OCI-LY3 (cell line): Measurements from ENCODE around the gene ST6GALNAC2.

Experiments
- H2AFZ ChIP-seq: fragments of 200-600, 300-600 bp; shearing (Covaris generic); 2 replicates; pipeline ENCODE4 v1.6.0; 2014; ENCODE audit warnings: antibody characterized with exemption, low read depth, low read length
- H3K27ac ChIP-seq: fragments of 200-600, 300-600 bp; sonication (generic); 2 replicates; pipeline ENCODE4 v1.5.1; 2014; ENCODE audit warnings: mild to moderate bottlenecking, low read length, moderate library complexity, mixed read lengths
- H3K27me3 ChIP-seq: fragments of 200-600, 300-600 bp; sonication (generic); 2 replicates; pipeline ENCODE4 v1.6.1; 2014; ENCODE audit warnings: low read depth, low read length, mixed read lengths
- H3K36me3 ChIP-seq: fragments of 200-600, 300-600 bp; sonication (generic); replicated peaks from 2 replicates; pipeline ENCODE3; 2014; ENCODE audit warnings: low read depth, low read length, mixed read lengths
- H3K4me1 ChIP-seq: fragments of 300-600, 200-600 bp; sonication (generic); 2 replicates; pipeline ENCODE4 v1.6.1; 2014; ENCODE audit warnings: low read length, mixed read lengths
- H3K4me2 ChIP-seq: fragments of 200-600, 300-600 bp; sonication (generic); 2 replicates; pipeline ENCODE4 v1.6.1; 2014; ENCODE audit warnings: low read length, mixed read lengths
- H3K4me3 ChIP-seq: fragments of 300-600, 200-600 bp; sonication (generic); 2 replicates; pipeline ENCODE4 v1.5.1; 2014; ENCODE audit warnings: antibody characterized with exemption, mild to moderate bottlenecking, low read length, moderate library complexity
- H3K79me2 ChIP-seq: fragments of 300-600, 200-600 bp; shearing (Covaris generic); 2 replicates; pipeline ENCODE4 v1.6.1; 2014; ENCODE audit warnings: mild to moderate bottlenecking, low read length, mixed read lengths
- H3K9ac ChIP-seq: fragments of 300-600, 200-600 bp; shearing (Covaris generic); 2 replicates; pipeline ENCODE4 v1.6.0; 2014; ENCODE audit warnings: mild to moderate bottlenecking, low read length, moderate library complexity
- H3K9me3 ChIP-seq: fragments of 200-600, 300-600 bp; shearing (Covaris generic); 2 replicates; pipeline ENCODE4 v1.6.1; 2014; ENCODE audit warnings: low read length, mixed read lengths; ENCODE audit not compliant: insufficient read depth
- H4K20me1 ChIP-seq: fragments of 200-600, 300-600 bp; sonication (generic); 2 replicates; pipeline ENCODE4 v1.6.1; 2016; ENCODE audit warnings: low read length, mixed read lengths; ENCODE audit not compliant: insufficient read depth
- EZH2phosphoT487 ChIP-seq: fragments of 200-600 bp; shearing (Covaris generic); IDR thresholded peaks from 2 replicates; pipeline ENCODE4 v1.6.1; 2018; ENCODE audit warnings: antibody characterized with exemption, mixed run types, low read depth
- TF ChIP-seq, protein P1 (sequence below): fragments of 200-600, 300-600 bp; sonication (generic); IDR thresholded peaks from 2 replicates; pipeline ENCODE4 v1.5.1; 2014; ENCODE audit warnings: antibody characterized with exemption, low read length, low read depth

The ST6GALNAC2 gene

DNA sequence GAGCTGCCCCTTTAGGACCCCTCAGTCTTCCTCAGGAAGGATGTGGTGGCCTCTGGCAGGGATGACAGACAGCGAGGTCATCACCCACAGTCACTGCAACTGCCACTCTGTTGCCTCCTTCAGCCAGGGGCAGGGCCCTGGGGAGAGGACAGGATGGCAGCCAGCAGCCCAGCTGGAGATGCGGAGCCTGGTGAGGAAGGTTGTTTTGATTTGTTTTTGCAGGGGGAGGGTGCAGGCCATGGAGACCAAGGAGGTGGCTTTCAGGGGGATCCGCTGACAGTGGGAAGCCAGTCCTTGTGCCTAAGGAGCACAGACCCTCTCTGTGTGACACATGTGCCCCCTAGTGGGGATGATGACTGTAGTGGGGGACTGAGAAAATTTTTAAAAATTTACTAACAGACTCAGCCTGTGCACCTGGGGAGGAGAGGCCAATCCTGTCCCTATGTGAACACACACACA is 38.4 kb downstream of the ST6GALNAC2 start:
- no peak overlapping the region for H3K27ac ChIP-seq

GRCh38 chr17:76546556-76547182 is 39.0 kb downstream of the ST6GALNAC2 start:
- Histone ChIP-seq H3K27ac (no peak overlapping the region), H2AFZ (no peak overlapping the region), H3K9ac (no peak overlapping the region), H3K4me1 (no peaks in the 10 kb centered on the region), H3K4me3 (no peak overlapping the region), H3K9me3 (no peaks in the 10 kb centered on the region), H3K36me3 (no peaks in the 10 kb centered on the region), H3K27me3 (no peaks in the 10 kb centered on the region), H3K4me2 (no peak overlapping the region), H3K79me2 (no peaks in the 10 kb centered on the region), H4K20me1 (no peaks in the 10 kb centered on the region)
- TF ChIP-seq, protein P1, sequence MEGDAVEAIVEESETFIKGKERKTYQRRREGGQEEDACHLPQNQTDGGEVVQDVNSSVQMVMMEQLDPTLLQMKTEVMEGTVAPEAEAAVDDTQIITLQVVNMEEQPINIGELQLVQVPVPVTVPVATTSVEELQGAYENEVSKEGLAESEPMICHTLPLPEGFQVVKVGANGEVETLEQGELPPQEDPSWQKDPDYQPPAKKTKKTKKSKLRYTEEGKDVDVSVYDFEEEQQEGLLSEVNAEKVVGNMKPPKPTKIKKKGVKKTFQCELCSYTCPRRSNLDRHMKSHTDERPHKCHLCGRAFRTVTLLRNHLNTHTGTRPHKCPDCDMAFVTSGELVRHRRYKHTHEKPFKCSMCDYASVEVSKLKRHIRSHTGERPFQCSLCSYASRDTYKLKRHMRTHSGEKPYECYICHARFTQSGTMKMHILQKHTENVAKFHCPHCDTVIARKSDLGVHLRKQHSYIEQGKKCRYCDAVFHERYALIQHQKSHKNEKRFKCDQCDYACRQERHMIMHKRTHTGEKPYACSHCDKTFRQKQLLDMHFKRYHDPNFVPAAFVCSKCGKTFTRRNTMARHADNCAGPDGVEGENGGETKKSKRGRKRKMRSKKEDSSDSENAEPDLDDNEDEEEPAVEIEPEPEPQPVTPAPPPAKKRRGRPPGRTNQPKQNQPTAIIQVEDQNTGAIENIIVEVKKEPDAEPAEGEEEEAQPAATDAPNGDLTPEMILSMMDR, result no peak
- no peak for TF ChIP-seq EZH2phosphoT487

More for the DNA sequence above, 38.4 kb downstream of the ST6GALNAC2 start:
- Histone ChIP-seq H3K36me3 (no peaks in the 10 kb centered on the region), H2AFZ (no peak overlapping the region), H3K4me3 (no peak overlapping the region), H4K20me1 (no peaks in the 10 kb centered on the region), H3K9ac (no peak overlapping the region), H3K4me2 (no peak overlapping the region), H3K27me3 (no peaks in the 10 kb centered on the region), H3K4me1 (no peaks in the 10 kb centered on the region), H3K79me2 (no peaks in the 10 kb centered on the region), H3K9me3 (no peaks in the 10 kb centered on the region)
- TF ChIP-seq, protein P1, result peak; percentile 79
- no peak for TF ChIP-seq EZH2phosphoT487

GRCh38 chr17:76545918-76546555 is 39.6 kb downstream of the ST6GALNAC2 start:
- Histone ChIP-seq H3K36me3 (no peaks in the 10 kb centered on the region), H2AFZ (no peak overlapping the region), H3K4me2 (no peak overlapping the region), H3K4me1 (no peaks in the 10 kb centered on the region), H3K9ac (no peak overlapping the region), H3K27me3 (no peaks in the 10 kb centered on the region), H3K4me3 (no peak overlapping the region), H4K20me1 (no peaks in the 10 kb centered on the region), H3K79me2 (no peaks in the 10 kb centered on the region), H3K9me3 (no peaks in the 10 kb centered on the region), H3K27ac (no peak overlapping the region)
- TF ChIP-seq EZH2phosphoT487, result no peak
- TF ChIP-seq, protein P1, result no peak

DNA sequence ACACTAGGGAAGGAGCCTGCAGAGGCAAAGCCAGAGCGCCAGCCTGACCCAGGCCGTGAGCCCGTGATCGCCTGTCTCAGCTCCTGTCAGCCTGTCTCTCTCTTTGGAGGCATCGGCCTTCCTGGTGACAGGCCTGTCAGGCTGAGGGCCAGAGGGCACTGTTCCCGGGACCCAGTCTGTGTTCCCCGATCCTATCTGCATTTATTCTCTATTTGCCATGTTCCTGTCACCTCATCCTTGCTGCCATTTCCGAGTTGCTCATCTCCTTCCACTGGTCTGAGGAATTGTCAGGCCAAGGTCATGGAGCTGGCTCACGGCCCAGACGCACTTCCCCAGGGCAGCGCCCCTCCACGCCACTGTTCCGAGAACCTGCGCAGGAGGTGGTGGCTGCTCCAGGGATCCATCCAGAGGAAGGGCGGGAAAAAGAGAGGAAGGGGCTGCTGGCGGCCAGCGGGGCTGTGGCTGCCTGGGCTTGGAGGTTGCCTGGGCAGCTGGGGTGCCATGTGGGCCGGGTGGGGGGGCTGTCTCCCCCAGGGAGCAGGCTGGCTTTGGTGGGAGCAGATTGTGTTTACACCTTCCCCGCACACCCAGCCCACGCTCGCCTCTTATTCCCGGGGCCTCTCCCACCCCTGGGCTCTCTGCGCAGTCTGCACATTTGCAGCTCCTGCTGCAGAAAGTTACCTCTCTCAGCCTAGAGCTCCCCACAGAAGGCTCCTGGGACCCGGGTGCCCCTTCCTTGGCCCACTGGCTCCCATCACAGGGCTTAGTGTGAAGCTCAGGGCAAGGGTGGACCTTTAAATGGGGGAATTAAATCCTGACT is 40.9 kb downstream of the ST6GALNAC2 start:
- Histone ChIP-seq H3K36me3 (no peaks in the 10 kb centered on the region), H3K27me3 (no peaks in the 10 kb centered on the region), H3K9me3 (no peaks in the 10 kb centered on the region), H3K4me2 (no peak overlapping the region), H3K4me1 (no peaks in the 10 kb centered on the region), H4K20me1 (no peaks in the 10 kb centered on the region), H3K4me3 (no peak overlapping the region), H3K9ac (no peak overlapping the region), H3K27ac (no peak overlapping the region), H2AFZ (no peak overlapping the region), H3K79me2 (no peaks in the 10 kb centered on the region)
- no peak for TF ChIP-seq EZH2phosphoT487
- TF ChIP-seq, protein P1, result no peak
